Uterus (tissue), 4 donors: ENCODE data around the gene SYT15B. TPM values are rescaled to one million over a fixed set of nuclear protein-coding genes. Genes with fewer than 3 reads are reported as not detected.
"Not testable (repeated sequence)": the region's sequence is repeated elsewhere in the genome, so short reads cannot be mapped to it uniquely, and the experiment has no call there.

ENCODE experiments used
- DNase-seq, 2 donors: peaks; one replicate each; pipeline ENCODE4 v3.0.0-alpha.2; 2019 to 2020
- H3K27ac ChIP-seq, 2 donors: fragments of 200-600 bp; sonication (generic); 1 replicate in 1 of 2; 2 replicates in 1 of 2; pipeline ENCODE4 v1.5.1; 2016 to 2018
- H3K27me3 ChIP-seq, 2 donors: fragments of 200-600 bp; sonication (generic); one replicate each; pipeline ENCODE4 v1.5.1; 2018 to 2019; ENCODE audit warnings: control low read depth in 1 of 2
- H3K36me3 ChIP-seq, 2 donors: fragments of 200-600 bp; sonication (generic); one replicate each; pipeline ENCODE4 v1.5.1; 2019; ENCODE audit warnings: control low read depth in 1 of 2
- H3K4me1 ChIP-seq, 2 donors: fragments of 200-600 bp; sonication (generic); one replicate each; pipeline ENCODE4 v1.5.1; 2018 to 2019; ENCODE audit warnings: control low read depth in 1 of 2
- H3K4me3 ChIP-seq, 2 donors: fragments of 200-600 bp; sonication (generic); 1 replicate in 1 of 2; 2 replicates in 1 of 2; pipeline ENCODE4 v1.5.1; 2018 to 2019; ENCODE audit warnings: mild to moderate bottlenecking in 1 of 2
- H3K9me3 ChIP-seq, 2 donors: fragments of 200-600 bp; sonication (generic); one replicate each; pipeline ENCODE4 v1.5.1; 2019; ENCODE audit warnings: control low read depth in 1 of 2
- intact Hi-C: fragments of 100-400 bp; cut with DNase I; formaldehyde crosslinking; loops from one replicate; pipeline ENCODE4 v1.15.1; 2023; ENCODE audit warnings: low total_unique reads
- total RNA-seq, 4 donors: library from RNA; depleted of rRNA in 3 of 4; stranded (reverse); fragments of >200 nt in 3 of 4; gene quantifications; one replicate each; pipeline versions ENCODE4 v1.1.0 to v1.2.4, GENCODE V29; 2014 to 2023
- TF ChIP-seq, protein P1 (sequence below), 4 experiments: fragments of 200-600 bp in 2 of 4; fragments of 450-650 bp in 2 of 4; sonication (generic) in 2 of 4; IDR thresholded peaks; one replicate each; pipeline ENCODE4 v1.5.1; 2016 to 2019; ENCODE audit warnings: antibody characterized with exemption in 4 of 4, mild to moderate bottlenecking in 2 of 4, moderate library complexity in 1 of 4
- donor health status: DM: yes; HTN: yes; CAD: no.

Gene SYT15B
- 10 to 100 TPM in 2 of 4 donors, 1 to 10 TPM in 2; 2.1 to 15.0 (median 7.0) TPM for total RNA-seq

DNA sequence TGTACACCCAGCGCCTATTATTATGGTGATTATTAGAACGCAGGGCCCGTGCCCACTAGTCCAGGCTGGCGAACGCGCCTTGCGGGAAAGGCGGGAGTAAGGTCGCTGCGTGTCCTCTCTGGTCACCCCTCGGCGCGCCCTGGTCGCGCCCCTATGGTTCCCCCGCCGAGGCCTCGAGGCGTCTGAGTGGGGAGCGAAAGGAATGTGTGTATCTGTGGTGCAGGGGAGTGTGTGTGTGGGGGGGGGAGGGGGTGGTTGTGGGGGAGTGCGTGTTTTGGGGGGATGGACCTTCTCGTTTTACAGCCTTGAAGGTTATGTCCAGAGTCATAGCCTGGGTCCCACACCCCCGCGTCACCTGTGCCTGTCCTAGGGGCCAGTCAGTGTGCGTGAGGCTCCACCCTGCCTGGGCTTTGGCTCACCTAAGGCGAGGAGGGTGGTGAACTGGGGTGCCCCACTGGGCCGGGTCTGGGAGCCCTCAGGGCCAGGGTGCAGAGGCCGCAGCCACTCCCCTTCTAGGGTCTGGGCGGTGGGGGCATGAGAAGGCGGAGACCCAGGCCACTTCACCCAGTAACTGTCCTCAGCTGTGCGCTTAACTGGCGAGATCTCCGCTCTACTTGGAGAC, at the start of gene SYT15B:
SYT15B (minus strand) TSS at position 39 of the 622 bp plus-strand sequence. CDS start 952 bp downstream, outside the sequence.
- not testable (repeated sequence) for DNase-seq, H3K4me3 ChIP-seq

DNA sequence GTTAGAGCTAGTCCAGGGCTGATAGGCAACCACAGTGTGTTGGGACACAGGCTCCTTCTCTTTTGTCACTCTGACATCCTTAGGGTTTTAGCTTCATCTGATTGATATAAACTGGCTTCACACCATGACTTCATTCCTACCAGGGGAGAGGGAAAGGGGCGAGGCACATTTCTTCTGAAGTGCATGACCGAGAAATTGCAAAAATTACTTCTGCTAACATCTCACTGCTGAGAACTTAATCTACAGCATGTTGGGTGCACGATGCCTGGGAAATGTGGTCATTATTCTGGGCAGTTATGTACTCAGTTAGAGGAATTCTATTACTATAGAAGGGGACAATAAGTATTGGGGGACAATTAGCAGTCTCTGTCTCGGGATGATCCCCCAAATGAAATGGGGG, 16.2 kb upstream of the SYT15B start:
- H3K9me3 ChIP-seq, H3K36me3 ChIP-seq, H3K4me3 ChIP-seq, H3K27ac ChIP-seq, H3K27me3 ChIP-seq, H3K4me1 ChIP-seq, intact Hi-C loops, DNase-seq: not testable (repeated sequence)

More for the DNA sequence above, at the start of gene SYT15B:
- H3K36me3 ChIP-seq, intact Hi-C loops, H3K4me1 ChIP-seq, H3K27me3 ChIP-seq, H3K27ac ChIP-seq, H3K9me3 ChIP-seq: not testable (repeated sequence)

DNA sequence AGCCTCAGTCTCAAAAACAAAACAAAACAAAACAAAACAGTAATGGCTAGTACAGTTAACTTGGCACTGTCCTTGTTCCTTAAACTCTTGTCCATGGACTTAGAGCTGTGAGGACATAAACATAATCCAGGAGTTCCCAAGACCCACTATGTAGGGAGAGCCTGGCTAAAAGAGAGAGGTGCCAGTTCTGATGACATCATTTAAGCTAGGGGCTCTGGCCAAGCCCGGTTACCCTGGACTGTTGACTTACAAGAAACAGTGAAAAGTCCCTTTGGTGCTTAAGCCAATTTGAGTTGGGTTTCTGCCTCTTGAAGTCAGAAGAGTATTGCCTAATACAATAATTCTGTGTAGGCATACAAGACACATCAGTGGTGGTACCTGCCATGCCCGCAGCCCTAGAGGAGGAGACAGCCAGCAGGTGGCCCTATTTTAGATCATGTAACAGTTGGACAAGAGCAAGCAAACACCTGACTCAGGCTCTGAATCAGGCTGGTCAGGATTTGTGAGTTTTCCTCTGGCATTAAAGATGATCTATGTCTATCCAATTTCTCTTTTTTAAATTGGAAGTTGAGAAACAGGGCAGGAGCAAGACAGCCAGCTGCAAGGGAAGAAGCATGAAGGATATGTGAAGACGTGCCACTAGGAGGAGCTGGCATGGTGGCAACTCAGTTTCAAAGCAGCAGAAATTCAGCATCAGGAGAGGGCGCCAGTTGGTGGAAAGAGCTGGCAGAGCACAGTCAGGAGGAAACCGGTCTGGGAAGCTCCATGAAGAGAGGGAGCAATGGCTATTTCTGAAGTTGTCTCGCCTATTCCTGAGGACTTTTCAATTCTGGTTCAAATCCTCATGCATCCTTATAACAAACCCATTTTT, 12.2 kb upstream of the SYT15B start:
- H3K4me3 ChIP-seq, H3K27me3 ChIP-seq, H3K36me3 ChIP-seq, H3K27ac ChIP-seq, H3K9me3 ChIP-seq, intact Hi-C loops, H3K4me1 ChIP-seq, DNase-seq: not testable (repeated sequence)
- TF ChIP-seq, protein P1, sequence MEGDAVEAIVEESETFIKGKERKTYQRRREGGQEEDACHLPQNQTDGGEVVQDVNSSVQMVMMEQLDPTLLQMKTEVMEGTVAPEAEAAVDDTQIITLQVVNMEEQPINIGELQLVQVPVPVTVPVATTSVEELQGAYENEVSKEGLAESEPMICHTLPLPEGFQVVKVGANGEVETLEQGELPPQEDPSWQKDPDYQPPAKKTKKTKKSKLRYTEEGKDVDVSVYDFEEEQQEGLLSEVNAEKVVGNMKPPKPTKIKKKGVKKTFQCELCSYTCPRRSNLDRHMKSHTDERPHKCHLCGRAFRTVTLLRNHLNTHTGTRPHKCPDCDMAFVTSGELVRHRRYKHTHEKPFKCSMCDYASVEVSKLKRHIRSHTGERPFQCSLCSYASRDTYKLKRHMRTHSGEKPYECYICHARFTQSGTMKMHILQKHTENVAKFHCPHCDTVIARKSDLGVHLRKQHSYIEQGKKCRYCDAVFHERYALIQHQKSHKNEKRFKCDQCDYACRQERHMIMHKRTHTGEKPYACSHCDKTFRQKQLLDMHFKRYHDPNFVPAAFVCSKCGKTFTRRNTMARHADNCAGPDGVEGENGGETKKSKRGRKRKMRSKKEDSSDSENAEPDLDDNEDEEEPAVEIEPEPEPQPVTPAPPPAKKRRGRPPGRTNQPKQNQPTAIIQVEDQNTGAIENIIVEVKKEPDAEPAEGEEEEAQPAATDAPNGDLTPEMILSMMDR (IDR thresholded peaks at IDR 0.05), result peak in 1 of 4 experiments; percentile 18

DNA sequence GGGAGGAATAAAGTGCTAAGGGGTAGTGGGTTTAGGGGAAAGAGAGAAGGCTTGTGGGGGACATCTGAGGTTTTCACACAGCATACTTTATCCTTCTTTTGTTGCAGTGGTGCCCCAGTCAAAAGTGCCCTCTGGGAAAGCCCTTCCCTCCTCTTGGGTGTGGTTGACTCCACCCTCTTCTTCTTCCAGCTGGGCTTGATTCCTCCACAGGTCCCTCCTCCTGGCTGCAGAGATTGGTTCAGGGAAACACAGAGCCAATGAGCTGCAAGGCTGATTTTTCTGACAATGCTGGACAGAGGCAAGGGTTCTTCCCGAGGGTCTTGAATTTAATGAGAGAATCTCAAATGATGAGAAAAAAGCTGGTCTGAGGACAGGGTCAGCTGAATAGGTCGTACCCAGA, 7.4 kb upstream of the SYT15B start:
- H3K36me3 ChIP-seq, H3K27me3 ChIP-seq, H3K4me3 ChIP-seq, DNase-seq, H3K27ac ChIP-seq, intact Hi-C loops, H3K4me1 ChIP-seq, H3K9me3 ChIP-seq: not testable (repeated sequence)

DNA sequence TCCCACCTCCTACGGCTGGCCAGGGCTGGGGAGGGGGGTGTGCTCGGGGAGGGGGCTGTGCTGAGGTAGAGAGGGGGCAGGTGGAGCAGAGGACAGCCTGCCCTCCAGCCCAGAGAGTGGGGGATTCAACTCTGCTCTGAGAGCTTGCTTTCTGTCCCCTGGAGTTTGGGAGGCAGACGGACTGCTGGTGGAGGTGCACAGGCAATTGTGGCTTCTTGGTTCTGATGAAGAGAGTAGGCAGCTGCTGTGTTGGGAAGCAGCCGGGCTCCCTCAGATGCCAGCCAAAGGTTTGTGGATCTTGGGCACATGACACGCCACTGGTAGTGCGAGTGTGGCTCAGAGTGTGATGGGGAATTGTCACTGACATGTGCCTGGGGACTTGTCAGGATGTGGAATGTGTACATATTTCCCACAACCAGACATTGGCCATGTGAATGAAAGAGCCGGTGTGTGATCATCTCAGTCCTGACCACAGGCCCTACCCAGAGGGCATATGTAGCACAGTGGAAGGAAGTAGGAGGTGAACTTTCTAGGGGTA, 5.3 kb upstream of the SYT15B start:
- DNase-seq, H3K9me3 ChIP-seq: not testable (repeated sequence)

DNA sequence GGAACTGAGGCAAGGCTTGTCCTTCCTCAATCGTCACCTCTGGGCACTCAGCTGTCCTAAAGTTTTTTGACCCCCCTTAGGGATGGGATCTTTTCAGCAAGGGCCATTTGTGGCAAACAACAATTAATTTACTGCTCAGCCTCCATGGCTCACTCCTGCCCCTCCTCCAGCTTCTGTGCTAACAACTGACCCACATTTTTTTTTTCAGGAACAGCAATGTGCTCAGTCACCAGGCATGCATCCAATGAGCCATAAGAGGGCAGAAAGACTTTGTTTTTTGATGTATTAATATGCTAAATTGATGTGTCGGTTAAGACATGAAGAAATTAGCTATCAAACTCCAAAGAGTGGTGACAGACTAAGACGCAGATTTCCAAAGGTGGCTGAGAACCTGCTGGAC, 4.7 kb upstream of the SYT15B start:
- H3K4me1 ChIP-seq, DNase-seq, H3K36me3 ChIP-seq, H3K9me3 ChIP-seq, H3K4me3 ChIP-seq, H3K27ac ChIP-seq, intact Hi-C loops, H3K27me3 ChIP-seq: not testable (repeated sequence)

More for the DNA sequence above, 5.3 kb upstream of the SYT15B start:
- intact Hi-C loops, H3K27me3 ChIP-seq, H3K36me3 ChIP-seq, H3K27ac ChIP-seq, H3K4me1 ChIP-seq, H3K4me3 ChIP-seq: not testable (repeated sequence)

DNA sequence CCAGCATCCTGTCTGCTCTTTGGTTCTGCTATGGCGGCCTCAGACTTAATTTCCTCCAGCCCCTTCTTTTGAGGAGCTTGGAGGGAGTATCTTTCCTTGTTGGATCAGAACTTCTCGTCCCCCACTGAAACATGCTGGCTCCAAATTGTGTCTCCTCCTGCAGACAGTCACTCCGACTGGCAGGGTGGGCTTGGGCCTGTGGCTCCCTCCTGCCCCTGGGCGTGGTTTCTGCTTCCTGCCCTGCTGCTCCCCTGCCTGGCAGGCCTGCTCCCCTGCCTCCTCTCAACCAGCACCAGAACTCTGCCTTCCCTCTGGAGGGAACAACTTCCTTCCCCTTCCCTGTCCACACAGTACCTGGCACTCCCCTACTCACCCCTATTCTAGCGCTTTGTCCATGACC, 3.8 kb upstream of the SYT15B start:
- H3K9me3 ChIP-seq, H3K27ac ChIP-seq, H3K36me3 ChIP-seq, intact Hi-C loops, H3K4me1 ChIP-seq, DNase-seq, H3K27me3 ChIP-seq, H3K4me3 ChIP-seq: not testable (repeated sequence)

DNA sequence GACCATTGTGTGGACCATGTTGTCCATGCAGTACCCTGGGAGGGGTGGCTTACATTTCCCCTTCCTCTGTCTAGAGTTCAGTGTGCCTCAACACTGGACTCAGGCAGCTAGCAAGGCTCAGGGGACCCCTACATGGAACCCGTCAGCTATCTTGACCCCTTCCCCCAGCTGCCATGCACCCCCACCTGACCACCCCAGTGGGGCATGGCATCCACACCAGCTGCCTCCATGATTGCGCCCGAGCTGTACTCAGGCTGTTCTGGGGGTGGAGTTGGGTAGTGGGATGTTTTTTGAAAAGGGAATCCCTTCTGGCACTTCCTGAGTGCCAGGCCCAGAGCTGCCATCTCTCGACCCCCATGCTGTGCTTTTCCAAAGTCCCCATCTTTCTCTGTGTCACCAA, 1.8 kb upstream of the SYT15B start:
- intact Hi-C loops, H3K27me3 ChIP-seq, H3K9me3 ChIP-seq, H3K27ac ChIP-seq, H3K4me3 ChIP-seq, H3K4me1 ChIP-seq, H3K36me3 ChIP-seq, DNase-seq: not testable (repeated sequence)

DNA sequence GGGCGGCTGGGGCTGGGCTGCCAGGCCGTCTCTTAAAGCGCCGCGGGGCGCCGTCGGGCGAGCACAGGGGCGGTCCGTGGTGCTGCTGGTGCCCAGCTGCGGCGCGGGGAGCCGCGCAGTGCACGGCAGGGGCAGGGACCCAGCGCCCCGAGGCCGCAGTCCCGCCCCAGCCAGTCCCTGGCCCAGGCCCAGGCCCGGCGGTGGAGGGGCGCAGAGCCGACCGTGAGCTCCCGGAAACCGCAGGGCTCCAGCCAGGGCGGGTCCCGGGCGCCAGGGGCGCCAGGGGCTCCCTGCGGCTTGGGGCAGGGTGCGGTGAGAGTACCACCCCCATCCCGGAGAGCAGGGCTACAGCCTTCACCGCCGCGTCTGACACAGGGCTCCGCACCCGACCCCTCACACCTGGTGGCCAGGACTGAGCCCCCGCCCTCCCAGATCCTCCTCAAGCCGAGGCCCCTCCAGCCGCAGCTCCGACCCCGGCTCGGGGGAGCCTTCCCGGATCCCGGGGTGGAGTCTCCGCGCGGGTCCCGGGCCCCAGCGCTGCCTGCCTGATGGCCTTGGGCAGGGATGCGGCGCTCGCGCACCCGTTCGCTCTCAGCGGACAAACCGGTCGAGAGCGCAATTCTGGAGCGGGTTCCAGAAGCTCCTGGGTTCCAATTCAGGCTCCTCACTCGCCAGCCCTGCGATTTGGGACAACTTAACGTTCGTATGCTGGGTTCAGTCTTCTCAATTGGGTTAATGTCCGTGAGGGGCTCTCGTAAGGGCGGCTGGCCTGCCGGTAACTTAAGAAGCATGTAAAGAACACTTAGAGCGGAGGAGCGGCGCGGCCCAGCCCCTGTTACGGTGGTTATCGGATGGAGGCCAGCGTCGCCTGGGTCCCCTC, 478 bp downstream of the SYT15B start:
- H3K9me3 ChIP-seq, H3K27me3 ChIP-seq, DNase-seq, intact Hi-C loops, H3K36me3 ChIP-seq, H3K4me3 ChIP-seq, H3K27ac ChIP-seq, H3K4me1 ChIP-seq: not testable (repeated sequence)

DNA sequence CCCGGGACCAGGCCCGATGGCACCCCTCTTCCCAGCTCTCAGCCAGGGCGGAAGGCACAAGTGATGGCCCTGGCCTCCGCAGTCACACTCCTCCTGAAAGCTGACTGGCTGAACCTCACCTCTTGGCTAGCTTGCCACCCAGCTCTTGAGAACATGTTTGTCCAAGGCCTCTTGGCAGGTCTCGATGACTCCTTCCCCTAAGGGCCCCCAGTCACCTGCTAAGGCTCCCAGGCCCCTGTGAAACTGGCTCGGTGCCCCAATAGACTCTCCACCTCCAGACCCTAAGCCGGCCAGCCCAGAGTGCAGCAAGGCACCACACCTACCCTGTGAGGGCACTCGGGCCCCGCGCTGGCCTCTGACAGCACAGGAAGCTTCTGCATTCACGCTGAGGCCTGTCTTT, 4.5 kb downstream of the SYT15B start:
- DNase-seq, H3K4me3 ChIP-seq, H3K27ac ChIP-seq, H3K36me3 ChIP-seq, H3K4me1 ChIP-seq, intact Hi-C loops, H3K9me3 ChIP-seq, H3K27me3 ChIP-seq: not testable (repeated sequence)

DNA sequence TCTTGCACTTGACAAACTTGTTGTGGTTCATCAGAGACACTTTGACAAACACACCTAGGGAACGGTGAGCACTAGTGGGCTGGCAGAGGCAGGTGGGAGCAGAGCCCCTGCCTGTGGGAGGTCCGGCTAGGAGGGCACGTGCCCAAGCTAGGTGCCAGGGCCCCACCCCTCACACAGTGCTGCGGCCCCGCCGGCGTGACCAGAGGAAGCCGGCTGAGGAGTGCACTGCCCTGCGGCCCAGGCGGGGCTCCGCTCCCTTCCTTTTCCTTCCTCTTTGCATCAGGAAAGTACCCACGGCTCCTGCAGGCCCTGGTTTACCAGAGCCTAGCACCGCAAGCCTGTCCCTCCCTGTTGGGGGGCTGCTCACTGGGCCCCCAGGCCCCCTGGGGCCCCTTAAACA, 7.2 kb downstream of the SYT15B start:
- intact Hi-C loops, DNase-seq, H3K27ac ChIP-seq, H3K27me3 ChIP-seq, H3K4me1 ChIP-seq, H3K36me3 ChIP-seq, H3K9me3 ChIP-seq, H3K4me3 ChIP-seq: not testable (repeated sequence)
